ENCODE data around the gene CRTC3. TPM values are rescaled to one million over a fixed set of nuclear protein-coding genes. Genes with fewer than 3 reads are reported as not detected.
A peak's percentile ranks its signal among the peaks of the same experiment; 100 is the strongest.
"Not testable (repeated sequence)": the region's sequence is repeated elsewhere in the genome, so short reads cannot be mapped to it uniquely, and the experiment has no call there.

Gene CRTC3
- total RNA-seq, 4 donors from 2014 or later, result 46.4 to 66.8 (median 59.8) TPM

GRCh38 chr15:90625037-90625436, 95.3 kb downstream of the CRTC3 start:
- H3K36me3 ChIP-seq, result peaks cover 50 to 97% (median 86%) of the 10 kb centered on the region in 4 donors
- WGBS, result 84% methylated on average over 7 of the region's 7 CpGs
- TF ChIP-seq EP300 (IDR thresholded peaks at IDR 0.05), result no peak
- TF ChIP-seq POLR2A (IDR thresholded peaks at IDR 0.05; ENCODE audit: low read depth), result no peak
- TF ChIP-seq CTCF (IDR thresholded peaks at IDR 0.05), result no peak
- no peak for TF ChIP-seq POLR2AphosphoS5 (IDR thresholded peaks at IDR 0.05)
- intact Hi-C loops (cut with DNase I), result no loop called here
- peaks cover 4 to 11% (median 5%) of the 10 kb centered on the region in 4 donors for H3K4me1 ChIP-seq
- H3K4me3 ChIP-seq, result no peak overlapping the region
- no peaks in the 10 kb centered on the region for H3K27me3 ChIP-seq
- no peaks in the 10 kb centered on the region for H3K9me3 ChIP-seq
- no peak for DNase-seq (ENCODE audit: extremely low spot score)
- H3K27ac ChIP-seq (replicated peaks in 1 of 4), result no peak overlapping the region

GRCh38 chr15:90629217-90629616, 99.5 kb downstream of the CRTC3 start:
- no peak for DNase-seq (ENCODE audit: extremely low spot score)
- intact Hi-C loops (cut with DNase I), result no loop called here
- no peak overlapping the region for H3K4me3 ChIP-seq
- peaks cover 68 to 94% (median 87%) of the 10 kb centered on the region in 4 donors for H3K36me3 ChIP-seq
- 91% methylated on average over 12 of the region's 12 CpGs for WGBS
- TF ChIP-seq EP300 (IDR thresholded peaks at IDR 0.05), result no peak
- no peak for TF ChIP-seq CTCF (IDR thresholded peaks at IDR 0.05)
- no peaks in the 10 kb centered on the region for H3K9me3 ChIP-seq
- no peaks in the 10 kb centered on the region for H3K27me3 ChIP-seq
- H3K27ac ChIP-seq (replicated peaks in 1 of 4), result no peak overlapping the region
- peaks cover 0 to 3% (median 1%) of the 10 kb centered on the region in 4 donors for H3K4me1 ChIP-seq

GRCh38 chr15:90633360-90633759, 103.6 kb downstream of the CRTC3 start:
- Histone ChIP-seq H3K27ac (replicated peaks in 1 of 4) (peak overlapping the region in 1 of 4 donors; percentile 2), H3K4me1 (no peaks in the 10 kb centered on the region), H3K4me3 (no peak overlapping the region), H3K36me3 (peaks cover 58 to 77% (median 77%) of the 10 kb centered on the region in 4 donors), H3K9me3 (no peaks in the 10 kb centered on the region), H3K27me3 (no peaks in the 10 kb centered on the region)
- intact Hi-C loops (cut with DNase I), result no loop called here
- TF ChIP-seq POLR2A (IDR thresholded peaks at IDR 0.05; ENCODE audit: low read depth) (no peak), EP300 (IDR thresholded peaks at IDR 0.05) (no peak), CTCF (IDR thresholded peaks at IDR 0.05) (no peak)
- 89% methylated on average over 3 of the region's 3 CpGs for WGBS
- DNase-seq (ENCODE audit: extremely low spot score), result no peak

GRCh38 chr15:90636993-90637392, 107.3 kb downstream of the CRTC3 start:
- H3K27me3 ChIP-seq; DNase-seq (ENCODE audit: extremely low spot score); H3K4me1 ChIP-seq; intact Hi-C loops (cut with DNase I); H3K9me3 ChIP-seq; H3K27ac ChIP-seq (replicated peaks in 1 of 4); H3K4me3 ChIP-seq: not testable (repeated sequence)
- peaks cover 58 to 80% (median 79%) of the 10 kb centered on the region in 4 donors for H3K36me3 ChIP-seq
- WGBS, result 50% methylated on average over 2 of the region's 3 CpGs

- TF ChIP-seq EP300 (IDR thresholded peaks at IDR 0.05), result no peak
- TF ChIP-seq CTCF (IDR thresholded peaks at IDR 0.05), result no peak
- TF ChIP-seq POLR2AphosphoS5 (IDR thresholded peaks at IDR 0.05), result no peak
- TF ChIP-seq POLR2A (IDR thresholded peaks at IDR 0.05; ENCODE audit: low read depth), result no peak
- Histone ChIP-seq H3K27me3 (no peaks in the 10 kb centered on the region), H3K36me3 (peaks cover 61 to 80% (median 79%) of the 10 kb centered on the region in 4 donors), H3K4me1 (no peaks in the 10 kb centered on the region), H3K9me3 (no peaks in the 10 kb centered on the region), H3K27ac (replicated peaks in 1 of 4) (no peak overlapping the region), H3K4me3 (no peak overlapping the region)
- intact Hi-C loops (cut with DNase I), result no loop called here
- WGBS, result 82% methylated on average over 6 of the region's 6 CpGs
- DNase-seq (ENCODE audit: extremely low spot score), result no peak
Measured at GRCh38 chr15:90637693-90638092, 108.0 kb downstream of the CRTC3 start.

Measured in esophagus muscularis mucosa (tissue), 4 donors.